ENCODE measurements around the gene SIK3. TPM values are rescaled to one million over a fixed set of nuclear protein-coding genes. Genes with fewer than 3 reads are reported as not detected.
"Not testable (repeated sequence)": the region's sequence is repeated elsewhere in the genome, so short reads cannot be mapped to it uniquely, and the experiment has no call there.

The SIK3 gene
- total RNA-seq, 1 experiment from 2014 or later: 31.4 TPM

DNA sequence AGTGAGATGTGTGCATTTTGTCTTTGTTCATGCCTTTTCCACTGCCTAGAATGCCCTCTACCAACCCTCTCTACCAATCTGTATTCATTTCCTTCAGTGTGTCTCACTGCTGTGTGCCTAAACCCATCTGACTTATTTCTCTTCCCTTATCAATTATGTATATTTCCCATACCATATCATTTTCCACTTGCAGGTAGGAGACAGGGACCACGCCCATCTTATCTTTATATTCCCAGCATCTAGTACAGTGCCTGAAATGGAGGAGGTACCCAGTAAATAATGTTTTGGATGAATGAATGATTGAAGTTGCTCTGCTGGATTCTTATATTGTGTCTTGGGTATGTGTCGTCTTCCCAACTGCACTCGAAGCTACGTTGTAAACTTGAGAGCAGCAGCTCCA, 36.8 kb upstream of the SIK3 start:
- not testable (repeated sequence) for H3K4me1 Mint-ChIP-seq; H3K18ac ChIP-seq (ENCODE audit: insufficient read length, low read depth, low read length); H3K27ac Mint-ChIP-seq; H3K27me3 Mint-ChIP-seq (ENCODE audit: low read depth); H2BK5ac ChIP-seq (ENCODE audit: insufficient read length, low read length); H3K14ac ChIP-seq (ENCODE audit: insufficient read depth, low read length); H3K79me1 ChIP-seq (ENCODE audit: insufficient read depth, low read depth, low read length, poor library complexity, severe bottlenecking); DNase-seq; H2BK15ac ChIP-seq (ENCODE audit: low read depth, low read length); H3K23ac ChIP-seq (ENCODE audit: insufficient read length, low read depth, low read length); H3K36me3 Mint-ChIP-seq (ENCODE audit: insufficient read depth in 1 of 3, low read depth in 3 of 3); H2AFZ ChIP-seq (ENCODE audit: low read length); H3K9me3 ChIP-seq (ENCODE audit: control insufficient read depth, low read depth, low read length); H3K56ac ChIP-seq (ENCODE audit: insufficient read length, low read depth, low read length); H4K5ac ChIP-seq (ENCODE audit: insufficient read length, low read depth, low read length); H3T11ph ChIP-seq (ENCODE audit: low read length); H2BK20ac ChIP-seq (ENCODE audit: low read depth, low read length, poor library complexity, severe bottlenecking); H2BK120ac ChIP-seq (ENCODE audit: low read depth, low read length, poor library complexity, severe bottlenecking); H3K4ac ChIP-seq (ENCODE audit: low read depth, low read length); H3K4me1 ChIP-seq (ENCODE audit: insufficient read depth, low read length); H3K79me2 ChIP-seq (ENCODE audit: insufficient read depth, low read length); H3K27ac ChIP-seq (ENCODE audit: insufficient read length, low read depth, low read length); H3K4me3 Mint-ChIP-seq; H3K23me2 ChIP-seq (ENCODE audit: insufficient read length, low read depth, low read length, poor library complexity, severe bottlenecking); H4K91ac ChIP-seq (ENCODE audit: insufficient read length, low read depth, low read length); H3K27me3 ChIP-seq (ENCODE audit: insufficient read depth, low read length); H4K20me1 ChIP-seq (ENCODE audit: control insufficient read depth, insufficient read depth, insufficient read length); H3K9me3 Mint-ChIP-seq; H3K4me2 ChIP-seq (ENCODE audit: insufficient read depth, insufficient read length, low read length); H2BK12ac ChIP-seq (ENCODE audit: insufficient read length, low read depth, low read length); H2AK5ac ChIP-seq (ENCODE audit: insufficient read length, low read length); H3K9ac ChIP-seq (ENCODE audit: extremely low read depth, insufficient read length, low read length); H4K8ac ChIP-seq (replicated peaks; ENCODE audit: insufficient read length, low read depth, low read length)
- no CpG with 5 or more reads among the region's 4 CpGs for WGBS (ENCODE audit: extremely low coverage, insufficient read length, low lambda C conversion rate)
